PC-3 (cell line): ENCODE results near the gene B3GALT2.
"Not testable (repeated sequence)": the region's sequence is repeated elsewhere in the genome, so short reads cannot be mapped to it uniquely, and the experiment has no call there.

Experiments
- EZH2 ChIP-seq: fragments of 300-600 bp; sonication (generic); IDR thresholded peaks from one replicate; pipeline ENCODE4 v1.6.1; 2017; ENCODE audit warnings: antibody characterized with exemption, mild to moderate bottlenecking, low read length; ENCODE audit not compliant: unreplicated experiment
- EZH2phosphoT487 ChIP-seq: fragments of 300-600 bp; sonication (generic); IDR thresholded peaks from 2 replicates; pipeline ENCODE4 v1.6.1; 2018; ENCODE audit warnings: mild to moderate bottlenecking, antibody characterized with exemption, low read length, borderline replicate concordance
- TF ChIP-seq, protein P1 (sequence below): fragments of 300-600 bp; sonication (generic); conservative IDR thresholded peaks from 2 replicates; pipeline ENCODE4 v1.5.1; 2017; ENCODE audit warnings: antibody characterized with exemption, low read depth, mild to moderate bottlenecking, low read length

DNA sequence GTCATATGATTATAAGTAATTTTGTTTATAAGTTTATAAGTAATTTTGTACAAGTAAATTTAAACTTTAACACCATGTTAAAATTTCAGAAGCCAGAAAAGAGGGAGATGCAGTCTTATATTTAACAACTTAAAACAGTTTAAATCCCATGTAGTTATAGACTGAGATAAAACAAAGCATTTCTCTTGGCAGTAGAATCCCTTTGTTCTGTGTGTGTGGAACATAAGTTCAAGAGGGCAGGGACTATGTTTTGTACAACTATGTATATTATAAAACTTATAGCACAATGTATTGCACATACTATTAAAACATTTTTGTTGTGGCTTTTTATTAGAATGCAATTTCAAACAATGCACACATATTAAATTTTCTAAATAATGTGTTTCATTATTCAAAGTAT, 44.7 kb upstream of the B3GALT2 start:
- TF ChIP-seq, protein P1, sequence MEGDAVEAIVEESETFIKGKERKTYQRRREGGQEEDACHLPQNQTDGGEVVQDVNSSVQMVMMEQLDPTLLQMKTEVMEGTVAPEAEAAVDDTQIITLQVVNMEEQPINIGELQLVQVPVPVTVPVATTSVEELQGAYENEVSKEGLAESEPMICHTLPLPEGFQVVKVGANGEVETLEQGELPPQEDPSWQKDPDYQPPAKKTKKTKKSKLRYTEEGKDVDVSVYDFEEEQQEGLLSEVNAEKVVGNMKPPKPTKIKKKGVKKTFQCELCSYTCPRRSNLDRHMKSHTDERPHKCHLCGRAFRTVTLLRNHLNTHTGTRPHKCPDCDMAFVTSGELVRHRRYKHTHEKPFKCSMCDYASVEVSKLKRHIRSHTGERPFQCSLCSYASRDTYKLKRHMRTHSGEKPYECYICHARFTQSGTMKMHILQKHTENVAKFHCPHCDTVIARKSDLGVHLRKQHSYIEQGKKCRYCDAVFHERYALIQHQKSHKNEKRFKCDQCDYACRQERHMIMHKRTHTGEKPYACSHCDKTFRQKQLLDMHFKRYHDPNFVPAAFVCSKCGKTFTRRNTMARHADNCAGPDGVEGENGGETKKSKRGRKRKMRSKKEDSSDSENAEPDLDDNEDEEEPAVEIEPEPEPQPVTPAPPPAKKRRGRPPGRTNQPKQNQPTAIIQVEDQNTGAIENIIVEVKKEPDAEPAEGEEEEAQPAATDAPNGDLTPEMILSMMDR = not testable (repeated sequence)
- not testable (repeated sequence) for TF ChIP-seq EZH2phosphoT487, EZH2
